NCI-H128 (cell line): ENCODE measurements around the gene NLK.
A peak's percentile ranks its signal among the peaks of the same experiment; 100 is the strongest.
"Not testable (repeated sequence)": the region's sequence is repeated elsewhere in the genome, so short reads cannot be mapped to it uniquely, and the experiment has no call there.

Experiments
- DNase-seq: peaks from one replicate; lab custom pipeline; 2025; ENCODE audit not compliant: unreplicated experiment; lab: John Stamatoyannopoulos, UW

NLK gene

DNA sequence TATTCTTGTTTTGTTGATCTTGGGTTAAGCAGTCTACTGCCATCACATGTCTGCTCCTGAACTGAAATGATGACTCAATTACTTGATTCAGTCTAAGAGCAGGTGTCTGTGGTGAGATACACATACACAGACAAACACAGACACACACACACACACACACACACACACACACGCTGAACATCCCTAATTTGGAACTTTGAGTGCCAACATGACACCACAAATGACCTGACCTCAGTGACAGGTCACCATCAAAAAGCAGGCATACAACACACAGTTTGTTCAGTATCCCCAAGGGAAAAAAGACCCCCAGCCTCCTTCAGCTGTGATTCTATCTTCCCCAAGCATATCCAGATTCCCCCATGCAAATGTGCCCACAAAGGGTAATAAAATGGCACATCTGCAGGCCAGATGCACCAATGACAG is 146.4 kb downstream of the NLK start:
- no peak for DNase-seq

DNA sequence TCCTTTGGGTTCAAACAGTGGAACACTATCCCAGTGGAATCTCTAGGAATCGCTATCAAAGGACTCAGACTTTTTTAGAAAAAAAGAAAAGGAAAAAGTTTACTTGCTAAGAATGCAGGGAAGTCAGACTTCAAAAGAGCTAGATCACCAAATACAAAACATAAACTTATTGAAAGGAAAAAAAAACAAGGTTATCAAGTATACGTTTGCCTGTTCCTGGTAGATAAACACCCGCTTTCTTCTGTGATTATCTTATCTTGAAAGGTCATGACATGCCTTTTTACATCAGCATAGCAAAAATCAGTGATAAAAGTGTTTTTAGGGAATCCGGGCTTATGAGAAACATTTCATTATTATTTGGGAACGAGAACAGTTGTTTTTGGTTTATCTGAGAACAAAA is 147.2 kb downstream of the NLK start:
- DNase-seq = no peak

DNA sequence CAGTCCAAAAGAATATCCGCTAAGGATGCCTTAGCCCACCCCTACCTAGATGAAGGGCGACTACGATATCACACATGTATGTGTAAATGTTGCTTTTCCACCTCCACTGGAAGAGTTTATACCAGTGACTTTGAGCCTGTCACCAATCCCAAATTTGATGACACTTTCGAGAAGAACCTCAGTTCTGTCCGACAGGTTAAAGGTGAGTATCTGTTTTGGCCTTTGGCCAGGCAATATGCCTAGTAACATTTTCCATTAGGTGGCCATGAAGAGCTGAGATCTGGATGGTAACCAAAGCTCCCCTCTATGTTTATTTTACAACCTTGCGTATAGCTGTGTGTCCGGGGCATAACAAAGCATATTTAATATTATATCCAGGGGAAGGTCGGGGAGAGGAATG is 148.5 kb downstream of the NLK start:
- no peak for DNase-seq

DNA sequence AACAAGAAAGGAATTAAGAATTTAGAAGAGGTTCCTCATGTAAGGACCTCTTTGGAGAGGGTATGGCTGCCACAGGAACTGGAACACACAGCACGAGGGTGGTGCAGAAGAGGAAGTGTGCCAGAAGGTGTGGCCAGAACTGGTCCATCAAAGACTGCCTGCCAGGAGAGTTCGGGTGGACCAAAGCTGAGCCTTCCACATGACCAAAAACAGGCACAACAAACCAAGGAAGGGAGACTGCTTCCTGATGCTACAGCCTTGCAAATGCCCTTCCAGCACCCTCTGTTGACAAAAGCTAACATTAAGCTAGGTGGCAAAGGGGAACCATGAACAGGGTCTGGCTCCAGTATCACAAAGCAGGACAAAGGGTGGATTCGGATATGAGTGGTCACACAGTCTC is 150.8 kb downstream of the NLK start:
- DNase-seq = no peak

DNA sequence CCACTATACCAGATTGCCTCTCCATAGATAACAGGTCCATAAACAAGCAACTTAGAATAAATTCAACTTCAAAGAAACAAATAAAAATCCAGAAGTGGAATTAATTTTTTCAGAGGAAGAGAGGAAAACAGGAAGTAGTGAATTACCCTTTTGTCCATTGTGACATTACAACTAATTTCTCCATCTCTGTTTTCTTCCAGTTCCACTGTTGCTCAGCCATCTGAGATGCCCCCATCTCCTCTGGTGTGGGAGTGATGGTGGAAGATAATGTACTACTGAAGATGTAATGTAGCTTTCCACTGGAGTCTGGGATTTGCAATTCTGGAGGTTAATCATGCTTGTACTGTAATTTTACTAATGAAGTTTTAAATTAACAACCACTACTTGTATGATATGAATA is 151.9 kb downstream of the NLK start:
- DNase-seq = no peak

DNA sequence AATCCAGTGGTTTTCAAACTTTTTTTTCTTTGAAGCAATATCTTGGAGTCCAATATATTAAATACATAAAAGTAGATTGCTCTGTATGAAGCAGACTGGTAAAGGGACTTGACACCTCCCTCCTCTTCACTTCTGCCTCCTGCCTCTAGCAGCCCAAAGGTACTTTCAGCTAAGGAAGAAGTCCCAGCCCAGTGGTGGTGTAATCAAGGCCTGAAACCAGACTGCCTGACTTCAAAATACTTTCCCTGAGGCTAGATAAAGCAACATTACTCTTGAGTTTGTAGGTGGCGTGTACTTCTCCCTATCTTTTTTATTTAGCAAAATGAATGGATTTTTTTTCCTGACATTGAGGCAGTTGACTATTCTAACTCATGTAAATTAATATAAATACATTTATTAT is 154.2 kb downstream of the NLK start:
- no peak for DNase-seq

DNA sequence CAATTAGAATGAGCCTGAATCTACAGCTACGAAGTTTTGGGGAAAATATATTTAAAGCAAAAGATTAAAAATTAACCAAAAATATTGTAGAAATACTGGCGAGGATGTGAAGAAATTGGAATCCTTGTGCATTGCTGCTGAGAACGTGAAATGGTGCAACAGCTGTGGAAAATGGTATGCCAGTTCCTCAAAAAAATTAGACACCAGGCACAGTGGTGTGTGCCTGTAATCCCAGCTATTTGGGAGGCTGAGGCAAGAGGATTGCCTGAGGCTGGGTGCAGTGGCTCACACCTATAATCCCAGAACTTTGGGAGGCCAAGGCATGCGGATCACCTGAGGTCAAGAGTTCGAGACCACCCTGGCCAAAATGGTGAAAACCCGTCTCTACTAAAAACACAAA is 156.6 kb downstream of the NLK start:
- no peak for DNase-seq

DNA sequence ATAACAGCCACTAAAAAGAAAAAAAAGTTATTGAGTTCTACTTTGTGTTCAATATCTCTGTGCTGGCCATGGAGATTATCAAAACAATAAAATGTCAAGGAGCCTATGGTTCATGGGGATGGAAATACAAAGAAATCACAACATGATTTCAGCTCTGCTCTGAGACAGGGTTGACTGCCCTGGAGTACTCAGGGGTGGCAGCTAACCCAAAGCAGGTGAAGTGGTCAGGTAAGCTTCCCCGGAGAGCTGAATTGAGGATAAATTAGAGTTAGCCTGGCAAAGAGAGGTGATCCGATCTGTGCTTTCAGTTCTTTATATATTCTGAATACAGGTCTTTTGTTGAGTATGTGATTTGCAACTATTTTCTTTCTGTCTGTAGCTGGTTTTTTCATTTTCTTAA is 157.3 kb downstream of the NLK start:
- no peak for DNase-seq

DNA sequence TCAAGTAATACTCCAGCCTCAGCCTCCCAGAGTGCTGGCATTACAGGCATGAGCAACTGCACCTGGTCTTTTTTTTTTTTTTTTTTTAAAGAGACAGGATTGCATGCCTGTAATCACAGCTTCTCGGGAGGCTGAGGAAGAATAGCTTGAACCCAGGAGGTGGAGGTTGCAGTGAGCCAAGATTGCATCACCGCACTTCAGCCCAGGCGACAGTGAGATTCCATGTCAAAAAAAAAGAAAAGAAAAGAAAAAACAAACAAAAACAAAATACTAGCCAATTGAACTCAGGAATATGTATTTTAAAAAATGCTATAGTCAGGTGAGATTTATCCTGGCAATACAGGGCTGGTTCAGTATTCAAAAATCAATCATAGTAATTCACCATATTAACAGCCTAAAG is 158.8 kb downstream of the NLK start:
- DNase-seq = no peak

DNA sequence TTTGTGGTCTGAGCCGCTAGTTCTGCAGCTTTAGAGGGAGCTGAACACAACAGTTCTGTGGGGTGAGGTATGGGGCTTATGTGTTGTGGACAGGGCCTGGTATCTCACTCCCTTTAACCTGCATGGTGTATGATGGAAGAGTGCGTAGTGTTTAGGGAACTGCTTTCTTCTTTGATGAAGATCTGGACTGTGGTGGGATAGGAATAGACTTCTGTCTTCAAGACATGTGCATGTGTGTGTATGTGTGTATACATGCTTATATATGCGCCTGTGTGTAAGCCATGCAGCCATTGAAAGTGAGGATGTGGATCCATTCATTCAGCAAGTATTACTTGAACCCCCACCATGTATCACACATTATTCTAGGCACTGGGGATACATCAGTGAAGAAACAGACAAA is 161.8 kb downstream of the NLK start:
- DNase-seq = no peak

DNA sequence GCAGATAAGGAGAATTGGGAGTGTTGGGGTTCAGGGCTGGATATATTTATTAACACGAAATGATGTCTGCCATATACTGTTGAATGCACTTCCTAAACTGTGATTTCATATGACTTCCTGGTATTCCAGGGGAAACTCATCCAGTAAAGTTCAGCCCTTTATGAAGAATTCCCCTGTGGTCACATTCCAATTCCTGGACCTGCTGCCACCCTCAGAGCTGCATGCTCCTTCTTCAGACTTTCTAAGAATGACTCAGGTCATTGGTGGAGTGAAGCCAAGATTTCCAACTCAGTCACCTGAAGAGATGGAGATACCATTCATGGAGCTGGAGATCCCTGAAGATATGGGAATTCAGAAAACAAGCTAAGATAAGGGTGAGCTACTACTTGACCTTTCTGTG is 162.3 kb downstream of the NLK start:
- no peak for DNase-seq

DNA sequence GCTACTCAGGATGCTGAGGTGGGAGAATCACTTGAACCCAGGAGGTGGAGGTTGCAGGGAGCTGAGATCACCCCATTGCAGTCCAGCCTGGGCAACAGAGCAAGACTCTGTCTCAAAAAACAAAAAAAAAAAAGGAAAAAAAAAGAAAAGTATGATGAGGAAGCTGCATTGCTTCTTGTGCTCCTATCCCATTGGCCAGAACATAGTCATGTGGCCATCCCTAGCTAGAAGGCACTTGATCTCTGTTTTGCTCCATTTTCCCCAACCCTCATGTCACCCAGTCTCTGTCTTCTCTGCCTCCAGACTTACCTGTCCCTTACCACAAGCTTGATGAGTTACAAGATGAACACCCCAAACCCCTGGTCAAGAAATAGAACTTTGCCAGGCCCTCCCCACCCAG is 163.8 kb downstream of the NLK start:
- DNase-seq = no peak

DNA sequence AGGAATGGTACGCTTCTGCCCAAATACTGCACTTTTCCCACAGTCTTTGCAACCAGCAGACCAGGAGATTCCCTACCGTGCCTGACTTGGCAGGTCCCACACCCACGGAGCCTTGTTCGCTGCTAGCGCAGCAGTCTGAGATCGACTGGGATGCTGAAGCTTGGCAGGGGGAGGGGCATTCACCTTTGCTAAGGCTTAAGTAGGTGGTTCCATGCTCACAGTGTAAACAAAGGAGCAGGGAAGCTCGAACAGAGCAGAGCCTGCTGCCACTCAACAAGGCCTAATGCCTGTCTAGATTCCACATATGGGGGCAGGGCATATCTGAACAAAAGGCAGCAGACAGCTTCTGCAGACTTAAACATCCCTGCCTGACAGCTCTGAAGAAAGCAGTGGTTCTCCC is 169.3 kb downstream of the NLK start:
- no peak for DNase-seq

DNA sequence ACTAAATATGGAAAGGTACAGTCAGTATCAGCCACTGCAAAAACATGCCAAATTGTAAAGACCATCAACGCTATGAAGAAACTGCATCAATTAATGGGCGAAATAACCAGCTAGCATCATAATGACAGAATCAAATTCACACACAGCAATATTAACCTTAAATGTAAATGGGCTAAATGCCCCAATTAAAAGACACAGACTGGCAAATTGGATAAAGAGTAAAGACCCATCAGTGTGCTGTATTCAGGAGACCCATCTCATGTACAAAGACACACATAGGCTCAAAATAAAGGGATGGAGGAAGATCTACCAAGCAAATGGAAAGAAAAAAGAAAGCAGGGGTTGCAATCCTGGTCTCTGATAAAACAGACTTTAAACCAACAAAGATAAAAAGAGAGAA is 171.1 kb downstream of the NLK start:
- not testable (repeated sequence) for DNase-seq

DNA sequence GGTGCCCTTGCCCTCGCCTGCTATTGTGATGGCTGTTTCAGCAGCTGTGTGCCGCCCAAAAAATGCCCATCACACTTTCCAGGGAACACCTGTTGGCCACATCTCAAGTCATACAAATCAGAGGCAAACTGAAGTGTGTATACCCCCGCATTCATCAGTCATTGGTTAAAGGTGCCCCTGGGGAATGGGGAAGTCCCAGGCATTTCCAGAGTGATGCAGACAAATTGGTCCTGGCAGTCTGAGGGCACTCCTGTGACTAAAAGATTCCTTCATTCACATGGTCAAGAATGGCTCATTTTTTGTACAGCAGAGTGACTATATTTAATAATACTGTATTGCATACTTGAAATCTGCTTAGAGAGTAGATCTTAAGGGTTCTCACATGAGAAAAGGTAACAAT is 173.6 kb downstream of the NLK start:
- DNase-seq = no peak

DNA sequence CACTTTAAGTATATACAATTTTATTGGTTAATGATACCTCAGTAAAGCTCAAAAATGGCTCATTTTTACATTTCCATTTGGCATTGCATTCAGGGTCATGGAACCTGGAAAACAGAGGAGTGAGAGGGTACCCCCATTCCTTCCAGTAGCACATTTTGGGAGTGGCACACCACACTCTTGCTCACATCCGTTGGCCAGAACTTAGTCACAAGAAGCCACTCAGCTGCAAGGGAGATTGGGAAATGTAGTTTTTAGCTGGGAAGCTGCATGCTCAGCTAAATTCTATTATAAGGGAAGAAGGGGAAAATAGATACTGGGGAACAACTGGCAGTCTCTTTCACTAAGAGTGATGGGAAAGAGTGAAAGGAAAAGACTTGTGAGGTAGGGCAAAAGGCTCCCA is 174.1 kb downstream of the NLK start:
- no peak for DNase-seq

DNA sequence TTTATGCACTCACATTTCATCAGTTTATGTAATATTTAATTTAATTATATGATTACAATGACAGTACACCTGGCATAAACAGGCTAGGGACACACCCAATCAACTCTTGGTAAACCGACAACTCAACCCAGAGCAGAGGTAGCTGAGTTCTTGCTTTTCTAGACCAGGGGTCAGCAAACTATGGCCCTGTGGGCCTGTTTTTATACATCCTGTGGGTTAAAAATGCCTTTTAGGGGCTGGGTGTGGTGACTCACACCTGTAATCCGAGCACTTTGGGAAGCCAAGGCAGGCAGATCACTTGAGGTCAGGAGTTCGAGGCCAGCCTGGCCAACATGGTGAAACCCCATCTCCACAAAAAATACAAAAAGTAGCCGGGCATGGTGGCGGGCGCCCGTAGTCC is 177.3 kb downstream of the NLK start:
- DNase-seq = no peak

DNA sequence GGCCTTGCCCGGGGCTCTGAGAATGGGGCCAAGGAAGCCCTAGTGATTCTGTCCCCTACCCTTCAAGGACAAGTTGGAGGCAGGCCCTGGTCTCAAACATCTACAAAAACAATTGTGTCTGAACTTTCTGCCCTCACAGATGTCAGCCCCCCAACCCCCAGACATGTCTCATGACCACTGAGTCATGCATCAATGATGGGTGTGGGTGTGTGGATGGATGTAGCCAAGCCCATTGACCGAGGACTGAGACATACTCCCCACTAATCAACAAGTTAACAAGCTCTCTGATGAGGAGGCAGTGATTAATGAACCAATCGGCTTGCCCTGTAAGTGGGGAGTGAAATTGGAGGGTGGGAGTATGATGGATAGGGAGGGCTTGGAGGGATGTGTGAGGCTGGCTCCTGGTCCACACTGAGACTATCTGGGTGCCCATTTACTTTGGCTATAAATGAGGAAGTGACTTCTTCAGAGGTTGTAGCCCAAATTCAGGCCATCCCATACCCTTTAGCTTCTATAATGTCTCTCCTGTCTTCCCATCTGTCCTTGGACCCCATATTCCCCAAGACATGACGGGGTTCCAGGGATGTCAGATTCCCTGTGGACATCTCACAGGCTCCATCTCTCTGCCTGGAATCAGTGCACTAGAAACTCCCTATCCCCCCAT is 179.4 kb downstream of the NLK start:
- DNase-seq = no peak

DNA sequence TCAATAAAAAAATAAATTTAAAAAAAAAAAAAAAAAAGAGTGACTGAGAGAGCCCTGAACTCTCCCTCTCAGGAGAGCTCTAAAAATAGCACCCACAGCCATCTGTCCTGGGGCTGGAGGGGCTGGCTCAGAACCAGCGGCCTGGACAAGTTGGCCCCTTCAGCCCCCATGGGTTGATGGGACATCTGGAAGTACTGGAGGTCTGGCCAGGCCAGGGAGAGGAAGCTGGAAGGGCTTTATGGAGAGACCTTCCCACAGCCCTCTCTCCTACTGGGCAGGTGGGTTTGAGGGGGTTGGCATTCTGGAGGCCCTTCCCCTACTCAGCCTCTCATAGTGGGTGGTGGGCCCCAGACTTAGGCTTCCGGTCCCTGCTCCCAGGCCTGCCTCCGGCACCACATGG is 182.8 kb downstream of the NLK start:
- DNase-seq = no peak

DNA sequence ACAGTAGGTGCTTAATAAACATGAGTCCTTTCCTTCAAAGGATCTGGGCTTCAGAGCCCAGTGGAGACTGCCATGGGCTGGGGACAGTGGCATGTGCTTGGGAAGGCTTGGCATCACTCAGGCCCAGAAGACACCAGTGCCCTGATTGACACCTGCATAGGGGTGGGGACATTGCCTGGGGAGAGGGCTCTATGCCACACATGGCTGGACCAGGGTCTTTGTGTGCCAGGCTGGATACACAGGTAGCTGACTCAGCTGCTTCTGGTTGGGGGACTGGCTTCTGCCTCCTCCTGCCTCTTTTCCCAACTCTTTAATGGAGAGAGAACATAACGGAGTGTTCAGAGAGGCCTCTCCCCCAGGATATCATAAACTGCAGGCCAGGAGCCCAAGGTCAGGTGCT is 183.4 kb downstream of the NLK start:
- DNase-seq = no peak

DNA sequence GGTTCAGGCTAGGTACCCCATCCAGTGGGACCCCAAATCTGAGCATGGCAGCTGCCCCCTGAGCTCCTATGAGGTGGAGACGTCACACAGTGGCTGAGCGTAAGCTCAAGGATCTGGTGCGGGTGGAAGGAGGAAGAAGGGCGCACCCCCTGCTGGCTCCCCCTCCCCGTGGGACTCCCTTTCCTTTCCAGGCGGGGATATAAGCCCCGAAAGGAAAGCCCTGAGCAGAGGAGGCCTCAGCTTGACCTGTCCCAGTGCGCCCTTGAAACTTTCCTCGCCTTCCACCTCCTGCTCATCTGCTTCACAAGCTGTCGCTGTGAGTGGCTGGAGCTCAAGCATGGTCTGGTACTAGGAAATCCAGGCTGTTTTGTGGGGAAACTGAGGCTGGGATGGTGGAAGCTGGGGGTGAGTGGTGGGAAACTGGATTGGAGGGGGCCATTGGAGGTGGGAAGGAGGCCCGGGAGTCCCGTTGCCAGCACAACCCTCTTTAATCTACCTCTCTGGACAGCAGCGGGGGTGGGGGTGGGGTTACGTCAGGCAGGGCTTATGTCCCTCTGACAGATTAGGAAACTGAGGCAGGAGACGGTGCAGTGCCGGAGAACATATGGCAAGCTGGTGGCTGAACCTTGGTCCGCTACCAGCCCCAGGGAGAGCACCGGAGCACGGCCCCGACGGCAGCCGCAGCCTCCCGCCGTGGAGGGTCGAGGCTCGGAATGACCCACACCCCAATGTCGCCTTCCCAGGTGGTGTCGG is 184.3 kb downstream of the NLK start:
- DNase-seq = no peak

DNA sequence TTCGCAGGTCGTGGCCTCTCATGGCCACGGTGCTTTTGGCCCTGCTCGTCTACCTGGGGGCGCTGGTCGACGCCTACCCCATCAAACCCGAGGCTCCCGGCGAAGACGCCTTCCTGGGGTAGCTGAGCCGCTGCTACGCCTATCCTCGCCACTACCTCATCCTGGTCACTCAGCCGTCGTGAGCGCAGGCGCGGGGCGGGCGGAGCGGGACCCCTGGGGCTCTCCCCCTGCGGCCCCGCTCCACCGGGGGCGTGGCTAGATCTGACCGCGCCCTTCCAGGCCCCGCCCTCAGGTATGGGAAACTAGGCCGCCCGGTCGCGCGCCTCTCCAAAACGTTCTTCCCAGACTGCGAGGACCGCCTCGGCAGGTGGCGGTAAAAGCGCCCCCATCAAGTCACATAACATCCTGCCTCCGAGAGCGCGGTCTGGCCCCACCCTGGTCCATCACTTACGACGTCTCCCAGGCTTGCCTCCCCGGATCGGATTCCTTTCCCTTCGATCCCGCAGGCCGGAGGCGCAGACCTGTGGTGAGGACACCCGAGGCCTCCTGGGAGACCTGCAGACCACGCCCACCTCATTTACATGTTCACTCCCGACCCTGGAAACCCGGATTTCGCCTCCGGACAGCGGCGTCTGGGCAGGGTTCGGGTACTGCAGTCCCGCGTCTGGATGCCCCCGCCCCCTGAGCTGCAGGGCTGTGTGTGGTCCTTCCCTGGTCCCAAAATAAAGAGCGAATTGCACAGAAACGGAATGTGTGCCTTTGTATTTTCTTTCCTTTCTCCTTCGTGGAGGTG is 185.0 kb downstream of the NLK start:
- DNase-seq = peak; percentile 76
